UCSD-AML1 (cell line): ENCODE measurements around the gene CAPS.

ENCODE experiments used
- DNase-seq: peaks from one replicate; lab custom pipeline; 2025; ENCODE audit not compliant: unreplicated experiment; lab: John Stamatoyannopoulos, UW

The CAPS gene

DNA sequence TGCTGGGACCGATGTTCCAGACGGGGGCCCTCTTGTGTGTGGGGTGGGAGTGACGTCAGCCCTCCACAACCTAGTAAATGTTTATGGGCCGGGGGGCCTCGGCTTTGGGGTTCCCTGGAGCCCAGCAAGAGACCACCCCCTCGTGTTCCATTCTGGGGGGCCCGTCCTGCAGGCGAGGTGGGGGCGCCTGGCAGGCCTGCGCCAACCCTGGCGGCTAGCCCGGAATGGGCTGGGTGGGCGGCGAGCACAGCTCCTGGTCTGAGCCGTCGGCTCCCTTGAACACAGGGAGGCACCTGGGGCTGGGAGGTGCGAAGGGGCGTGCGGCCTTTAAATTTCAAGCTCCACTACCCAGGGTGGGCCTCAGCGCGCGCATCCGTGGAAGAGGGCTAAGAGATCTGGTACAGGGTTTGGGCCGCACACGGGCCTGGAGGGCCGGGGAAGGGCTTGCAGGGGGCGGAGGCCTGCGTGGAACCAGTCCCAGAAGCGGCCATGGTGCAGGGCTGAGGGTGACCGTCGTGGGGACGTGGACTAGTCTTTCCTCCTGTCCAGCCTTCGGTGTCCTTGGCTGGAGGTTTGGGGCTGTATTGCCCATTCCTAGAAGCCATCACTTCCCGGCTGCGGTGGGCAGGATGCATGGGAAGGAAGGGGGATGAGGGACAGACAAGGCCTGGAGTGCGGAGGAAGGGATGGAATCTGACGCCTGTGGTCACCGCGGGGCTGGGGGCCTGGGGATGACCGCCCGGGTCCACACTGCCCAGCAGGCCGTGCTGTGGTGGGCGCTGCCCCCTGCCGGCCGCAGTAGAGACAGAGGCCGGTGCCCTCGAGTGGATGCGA is 21.9 kb upstream of the CAPS start:
- peak; percentile 30 for DNase-seq

DNA sequence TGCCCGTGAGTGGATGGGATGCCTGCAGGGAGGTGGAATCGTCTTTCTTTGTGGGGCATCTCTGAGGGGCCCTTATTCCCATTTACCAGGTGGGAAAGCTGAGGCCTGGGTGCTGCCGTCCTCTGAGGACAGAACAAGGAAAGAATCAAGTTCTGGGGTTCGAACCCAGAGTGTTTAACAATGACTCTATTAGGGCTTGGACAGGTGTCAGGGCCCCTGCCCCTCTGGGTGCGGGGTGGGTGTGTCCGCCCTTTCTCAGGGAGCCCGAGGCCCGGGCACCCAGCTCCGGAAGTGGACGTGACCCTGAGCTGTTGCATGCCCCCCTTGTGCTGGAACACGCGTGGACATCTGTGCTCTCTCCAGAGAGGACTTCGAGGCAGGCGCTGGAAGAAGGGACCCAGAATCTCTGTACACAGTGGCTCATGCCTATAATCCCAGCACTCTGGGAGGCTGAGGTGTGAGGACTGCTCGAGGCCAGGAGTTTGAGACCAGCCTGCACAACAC is 21.2 kb upstream of the CAPS start:
- DNase-seq: no peak

DNA sequence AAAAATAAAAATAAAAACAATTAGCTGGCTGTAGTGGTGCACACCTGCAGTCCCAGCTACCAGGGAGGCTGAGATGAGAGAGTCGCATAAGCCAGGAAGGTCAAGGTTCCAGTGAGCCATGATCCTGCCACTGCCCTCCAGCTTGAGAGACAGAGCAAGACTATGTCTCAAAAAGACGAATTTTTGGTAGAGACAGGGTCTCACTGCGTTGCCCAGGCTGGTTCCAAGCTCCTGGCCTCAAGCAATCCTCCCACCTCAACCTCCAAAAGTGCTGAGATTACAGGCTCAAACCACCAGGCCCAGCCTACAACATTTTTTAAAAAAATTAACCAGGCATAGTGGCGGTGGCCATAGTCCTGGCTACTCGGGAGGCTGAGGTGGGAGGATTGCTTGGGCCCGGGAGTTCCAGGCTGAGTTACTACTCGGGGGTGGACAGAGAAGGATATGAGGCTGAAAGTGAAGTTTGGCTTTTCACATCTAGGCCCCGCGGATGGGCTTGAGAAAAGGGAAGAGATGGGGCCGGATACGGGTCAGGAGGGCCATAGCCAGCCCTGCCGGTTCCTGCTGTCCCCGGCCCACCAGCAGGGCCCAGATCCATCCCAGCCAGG is 20.7 kb upstream of the CAPS start:
- DNase-seq: no peak

GRCh38 chr19:5893907-5894703 is 19.9 kb upstream of the CAPS start:
- DNase-seq: peak; percentile 35

GRCh38 chr19:5894704-5895349 is 19.2 kb upstream of the CAPS start:
- no peak for DNase-seq

DNA sequence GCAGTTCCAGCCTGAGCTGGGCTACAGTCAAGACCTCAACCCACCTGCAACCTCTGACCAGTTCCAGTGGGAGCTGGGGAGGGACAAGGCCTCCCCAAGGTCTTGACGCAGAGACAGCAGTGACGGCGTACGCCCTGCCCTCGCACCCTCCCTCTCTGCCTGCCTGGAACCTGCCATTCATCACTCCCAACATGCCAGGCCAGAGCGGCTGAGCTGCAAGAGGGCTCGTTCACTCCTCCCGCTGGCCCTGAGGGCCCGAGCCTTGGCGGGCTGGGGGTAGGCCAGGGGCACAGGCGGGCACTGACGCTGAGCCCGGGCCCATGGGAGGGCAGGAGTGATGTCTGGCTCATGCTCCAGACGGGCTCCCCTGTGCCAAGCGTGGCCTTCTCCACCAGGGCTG is 18.6 kb upstream of the CAPS start:
- DNase-seq: no peak

DNA sequence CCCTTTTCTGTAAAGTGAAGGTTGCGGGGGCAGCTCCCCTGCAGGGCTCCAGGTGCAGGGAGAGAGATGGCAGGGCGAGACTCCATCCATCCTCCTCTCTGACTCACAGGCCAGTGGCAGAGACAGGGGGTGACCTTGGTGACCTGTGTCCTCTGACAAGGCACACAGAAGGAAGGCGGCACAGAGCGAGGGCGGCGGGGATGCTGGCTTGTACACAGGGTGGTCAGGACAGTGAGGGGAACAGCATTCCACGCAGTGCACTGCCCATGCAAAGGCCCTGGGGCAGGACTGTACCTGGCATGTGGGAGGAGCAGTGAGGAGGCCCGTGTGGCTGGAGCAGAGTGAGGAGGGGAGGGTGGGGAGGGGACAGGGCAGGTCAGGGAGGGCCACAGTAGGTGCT is 18.2 kb upstream of the CAPS start:
- DNase-seq: no peak

DNA sequence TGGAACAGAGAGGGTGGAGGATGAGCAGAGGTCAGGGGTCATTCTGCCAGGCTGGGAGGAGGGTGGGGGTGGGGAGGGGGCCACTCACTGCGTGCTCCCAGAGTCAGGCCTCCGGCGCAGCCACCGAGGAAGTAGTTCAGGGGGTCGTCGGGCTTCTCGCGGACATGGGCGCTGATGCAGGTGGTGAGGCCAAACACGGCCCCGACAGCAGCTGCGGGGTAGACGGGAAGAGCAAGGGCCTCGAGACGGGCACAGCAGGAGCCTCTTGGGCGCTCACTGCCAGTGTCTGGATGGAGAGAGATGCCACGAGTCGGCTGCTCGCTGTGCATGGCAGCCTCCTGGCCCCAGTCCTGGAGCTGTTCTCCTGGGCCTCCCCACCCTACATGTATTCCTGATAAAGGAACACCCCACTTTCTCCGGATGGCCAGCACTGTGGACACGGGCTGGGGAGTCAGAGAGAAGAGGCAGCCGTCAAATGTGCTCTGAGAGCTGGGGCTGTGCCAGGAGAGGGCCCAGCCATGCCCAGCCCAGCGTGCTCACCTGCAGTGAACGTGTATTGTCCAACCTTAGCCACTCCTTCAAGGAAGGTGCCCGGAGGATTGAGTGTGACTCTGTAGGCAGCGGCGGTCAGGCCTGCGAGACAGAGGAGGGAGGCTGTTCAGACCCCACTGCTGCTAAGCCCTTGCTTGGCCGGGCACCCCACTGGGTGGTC is 17.5 kb upstream of the CAPS start:
- no peak for DNase-seq

- DNase-seq: no peak
Measured at GRCh38 chr19:5897189-5897969, 16.7 kb upstream of the CAPS start.

DNA sequence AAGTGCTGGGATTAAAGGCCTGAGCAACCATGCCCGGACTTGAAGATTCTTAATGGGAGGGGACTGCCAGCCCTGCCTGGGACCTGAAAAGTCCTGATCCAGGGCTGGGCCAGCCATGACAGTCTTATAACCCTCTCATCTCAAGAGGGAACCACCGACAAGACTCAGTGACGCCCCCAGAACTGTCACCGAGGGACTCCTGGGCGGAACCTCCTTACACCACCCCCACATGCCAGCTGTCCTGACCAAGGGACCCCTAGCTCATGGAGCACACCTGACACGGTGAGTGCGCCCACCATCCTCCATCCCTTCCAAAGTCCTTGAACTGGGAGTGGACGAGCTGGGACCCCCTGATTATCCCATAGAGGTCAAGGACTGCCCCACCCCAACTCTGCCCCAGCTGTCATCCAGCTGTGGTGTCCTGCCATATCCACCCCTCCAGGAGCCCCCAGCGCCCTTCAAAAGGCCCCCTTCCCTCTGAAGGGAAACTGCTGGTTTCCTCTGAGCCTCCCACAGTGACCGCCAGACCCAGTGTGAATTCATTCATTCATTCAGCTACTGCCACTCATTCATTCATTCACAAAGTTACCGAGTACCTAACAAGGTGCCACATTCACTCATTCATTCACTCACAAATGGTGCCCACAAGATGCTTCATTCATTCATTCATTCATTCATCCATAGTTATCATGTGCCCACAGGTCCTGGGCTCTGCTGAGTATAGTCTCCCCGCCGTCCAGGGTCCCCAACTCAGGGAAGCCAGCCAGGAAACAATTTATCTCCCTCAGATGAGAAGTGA is 14.1 kb upstream of the CAPS start:
- DNase-seq: no peak

DNA sequence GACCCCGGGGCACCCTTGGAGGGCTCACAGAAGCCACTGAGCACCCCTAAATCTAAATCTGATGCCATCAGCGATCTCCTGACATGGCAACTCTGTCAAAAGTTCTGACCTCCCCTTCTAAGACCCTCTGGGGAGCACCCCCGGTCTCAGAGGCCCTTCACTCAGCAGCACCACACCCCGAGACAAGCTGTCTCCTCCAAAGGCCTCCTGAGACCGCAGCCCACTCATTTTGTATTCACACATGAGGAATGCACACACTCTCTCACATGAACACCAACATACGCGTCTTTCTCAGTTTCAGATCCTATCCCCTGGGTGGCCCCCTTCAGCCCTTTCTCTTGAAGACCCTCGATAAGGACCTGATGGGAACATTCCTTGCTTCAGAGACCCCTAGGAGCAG is 13.1 kb upstream of the CAPS start:
- no peak for DNase-seq

DNA sequence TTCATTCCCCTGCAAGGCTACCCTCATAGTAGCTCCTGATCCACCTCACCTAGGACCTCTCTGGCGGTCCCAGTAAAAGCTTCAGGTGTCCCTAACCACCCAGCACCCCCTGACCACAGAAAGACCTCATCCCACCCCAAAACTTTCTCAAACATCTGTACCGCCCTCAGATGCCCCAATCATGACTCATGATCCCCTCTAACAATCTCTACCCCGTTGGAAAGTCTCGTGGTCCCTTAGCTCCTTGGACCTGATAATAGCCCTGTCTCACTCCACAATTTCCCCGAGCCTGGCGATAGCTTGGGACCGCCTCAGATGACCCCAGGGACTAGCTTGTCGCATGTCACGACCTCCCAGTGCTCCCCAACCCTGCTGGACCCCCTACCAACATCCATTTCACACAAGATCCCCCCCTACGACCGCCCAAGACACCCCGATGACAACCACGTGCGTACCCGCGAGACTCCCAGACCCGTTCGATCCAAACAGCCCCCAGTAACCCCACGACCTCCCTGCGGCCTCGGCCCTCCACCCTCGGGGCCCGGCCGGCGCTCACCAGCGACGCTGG is 10.9 kb upstream of the CAPS start:
- DNase-seq: no peak

- peak; percentile 100 for DNase-seq
Measured at GRCh38 chr19:5903624-5904351, 10.3 kb upstream of the CAPS start, which contains the start of gene NDUFA11. Gene NDUFA11 (minus strand): TSS chr19:5903790. CDS start chr19:5903708, 82 bp downstream.

GRCh38 chr19:5904352-5905113 is 9.5 kb upstream of the CAPS start, which contains the start of gene VMAC:
Gene VMAC (plus strand): TSS chr19:5904872. CDS start chr19:5904891, 19 bp downstream.
- peak; percentile 100 for DNase-seq

GRCh38 chr19:5905114-5905778 is 8.8 kb upstream of the CAPS start:
- no peak for DNase-seq

- DNase-seq: no peak
Measured at GRCh38 chr19:5907241-5907640, 6.8 kb upstream of the CAPS start.
